ENCODE measurements around the gene JHY.
A peak's percentile ranks its signal among the peaks of the same experiment; 100 is the strongest.

JHY gene

DNA sequence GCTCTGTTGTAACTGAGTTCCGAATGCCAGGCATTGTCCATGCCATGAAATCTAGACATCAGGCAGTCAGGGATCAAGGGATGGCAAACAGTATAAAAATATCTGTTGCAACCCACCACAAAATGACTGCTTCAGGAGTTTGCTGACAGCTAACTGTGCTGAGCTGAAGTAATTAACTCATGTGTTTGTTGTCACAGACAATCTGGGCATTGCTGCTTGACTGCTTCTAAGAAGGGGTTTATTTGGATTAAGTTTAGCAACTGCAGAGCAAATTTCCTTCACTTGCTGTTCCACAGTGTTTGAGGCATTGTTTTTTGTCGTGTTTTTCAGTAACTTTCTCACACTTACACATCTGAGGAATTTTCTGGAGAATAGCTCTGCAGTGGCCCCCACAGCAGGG is 68.7 kb downstream of the JHY start:
- no peak for DNase-seq (ENCODE audit: low read depth in 2 of 2)

DNA sequence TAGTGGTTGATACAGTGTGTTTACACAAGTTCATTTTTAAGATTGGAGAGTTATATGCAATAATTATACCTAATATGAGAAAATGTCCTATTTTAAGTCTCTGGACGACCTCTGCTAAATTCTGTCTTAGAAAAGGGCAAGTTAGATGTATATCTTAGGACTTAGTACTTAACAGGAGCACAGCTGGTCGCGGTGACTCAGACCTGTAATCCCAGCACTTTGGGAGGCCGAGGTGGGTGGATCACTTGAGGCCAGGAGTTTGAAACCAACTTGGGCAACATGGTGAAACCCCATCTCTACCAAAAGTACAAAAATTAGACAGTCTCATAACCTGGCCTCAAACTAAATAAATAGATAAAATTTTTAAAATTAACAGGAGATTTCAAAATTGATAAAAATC is 71.9 kb downstream of the JHY start:
- DNase-seq (ENCODE audit: low read depth in 2 of 2) = no peak

DNA sequence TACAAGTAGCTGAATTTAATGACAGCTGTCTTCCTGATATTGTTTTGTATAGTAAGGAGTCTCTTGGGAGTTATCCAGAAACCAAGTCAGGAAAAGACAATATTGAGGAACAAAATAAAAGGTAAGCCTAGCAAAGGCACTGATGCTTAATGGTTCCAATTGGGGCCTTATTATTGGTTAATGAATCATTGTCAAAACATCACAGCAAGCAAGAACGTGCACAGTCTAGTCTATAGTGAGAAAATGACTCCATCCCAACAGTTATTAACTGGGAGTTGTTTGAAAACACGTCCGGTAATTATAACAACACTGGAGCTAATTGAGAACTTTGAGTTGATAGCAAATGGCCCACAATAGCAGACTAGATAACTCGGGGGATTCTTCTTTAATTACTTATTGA is 81.4 kb downstream of the JHY start:
- DNase-seq (ENCODE audit: low read depth in 2 of 2) = no peak

DNA sequence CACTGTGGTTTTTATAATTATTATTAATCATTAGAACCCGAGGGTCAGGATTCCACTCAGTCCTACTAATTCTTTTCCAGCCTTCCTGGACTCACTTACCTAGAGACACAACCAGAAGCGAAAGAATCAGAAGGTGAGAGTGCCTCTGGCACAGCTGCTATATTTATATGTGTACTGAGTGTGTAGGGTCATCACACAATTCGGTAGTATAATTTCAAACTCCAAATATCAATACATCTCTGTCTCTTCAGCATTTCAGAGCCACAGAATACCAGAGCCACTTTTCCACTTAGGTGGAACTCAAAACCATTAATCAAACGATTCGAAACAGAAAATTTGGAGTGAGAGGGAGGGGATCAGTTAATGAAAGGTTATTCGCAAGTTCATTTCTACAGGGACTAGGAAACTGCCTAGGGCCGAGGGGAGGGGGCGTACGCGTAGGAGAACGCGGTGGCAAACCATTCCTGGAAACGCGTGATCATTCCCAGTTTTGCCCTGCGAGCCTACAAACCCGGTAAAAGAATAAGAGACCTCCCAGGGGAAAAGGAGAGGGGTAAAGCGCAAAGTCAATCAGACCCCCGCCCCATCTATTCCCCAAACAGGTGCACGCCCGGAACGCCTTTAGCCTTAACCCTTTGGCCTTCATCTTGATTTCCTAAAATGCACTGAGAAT is 93.6 kb downstream of the JHY start:
- no peak for DNase-seq (ENCODE audit: low read depth in 2 of 2)

DNA sequence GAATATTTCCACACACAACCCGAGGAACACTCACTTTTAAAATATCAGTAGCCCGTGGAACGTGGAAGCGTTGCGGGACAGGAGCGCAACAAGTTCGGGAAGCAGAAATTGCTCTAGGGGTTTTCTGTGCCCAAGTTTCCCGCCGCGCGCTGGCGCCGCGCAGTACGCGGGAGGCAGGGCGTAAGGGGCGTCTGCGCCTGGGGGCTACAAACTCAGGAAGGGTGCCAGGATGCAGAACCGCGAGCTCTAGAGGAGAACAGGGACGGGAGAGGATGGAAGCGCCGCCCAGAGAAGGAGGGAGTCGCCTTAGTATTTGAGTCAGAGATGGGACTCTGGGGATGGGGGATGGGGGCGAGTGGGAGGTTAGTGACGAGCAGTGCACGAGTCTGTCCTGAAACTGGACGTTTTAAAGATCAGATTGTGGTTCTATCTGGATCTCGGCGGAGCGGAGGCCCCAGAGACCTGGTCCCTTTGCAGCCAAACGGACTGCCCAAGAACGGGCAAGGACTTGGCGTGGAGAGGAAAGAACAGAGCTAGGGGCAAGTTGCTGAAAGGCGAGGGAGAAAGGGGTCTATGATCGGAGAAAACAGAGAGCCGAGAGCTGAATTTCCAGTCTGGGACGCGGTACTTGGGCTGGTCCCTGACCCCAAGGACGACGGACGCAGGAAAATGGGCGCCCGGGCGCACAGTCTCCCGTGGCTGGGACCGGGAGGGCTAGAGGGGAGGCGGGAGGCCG is 94.3 kb downstream of the JHY start:
- no peak for DNase-seq (ENCODE audit: low read depth in 2 of 2)

DNA sequence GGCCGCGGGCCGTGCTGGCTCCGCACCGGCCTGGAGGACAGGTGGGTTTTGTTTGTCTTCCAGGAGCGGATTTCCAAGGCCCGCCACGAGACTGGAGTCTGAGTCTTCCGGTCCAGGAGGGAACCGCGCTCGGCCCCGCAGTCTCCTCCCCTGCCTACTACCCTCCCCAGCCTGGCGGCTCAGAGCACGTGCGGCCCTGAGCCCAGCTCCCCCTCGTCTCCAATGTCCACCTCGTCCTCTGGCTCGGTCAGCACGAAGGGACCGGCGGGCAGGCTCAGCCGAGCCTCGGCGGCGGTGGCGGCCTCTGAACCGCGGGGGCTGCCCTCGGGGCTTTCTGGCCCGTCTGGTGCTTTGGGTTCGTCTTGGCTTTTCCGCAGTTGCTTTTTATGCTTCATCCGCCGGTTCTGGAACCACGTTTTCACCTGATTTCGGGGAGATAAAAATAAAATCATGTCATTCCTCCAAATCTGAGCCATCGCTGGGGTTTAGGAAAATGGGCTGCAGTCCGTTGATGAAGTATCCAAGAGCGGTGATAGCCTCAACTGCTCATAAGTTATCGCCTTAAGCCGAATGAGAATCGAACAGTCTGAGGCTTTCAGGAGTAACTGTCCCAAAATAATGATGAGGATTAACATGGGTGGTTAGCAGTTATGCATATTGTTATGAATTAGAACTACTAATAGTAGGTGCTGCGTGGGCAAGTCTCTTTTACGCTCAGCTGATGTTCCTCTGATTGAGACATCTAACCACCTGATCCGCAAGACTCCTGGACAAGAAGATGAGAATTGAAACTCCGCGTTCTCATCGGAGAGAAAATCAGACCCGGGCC is 95.1 kb downstream of the JHY start:
- DNase-seq (ENCODE audit: low read depth in 2 of 2) = no peak

DNA sequence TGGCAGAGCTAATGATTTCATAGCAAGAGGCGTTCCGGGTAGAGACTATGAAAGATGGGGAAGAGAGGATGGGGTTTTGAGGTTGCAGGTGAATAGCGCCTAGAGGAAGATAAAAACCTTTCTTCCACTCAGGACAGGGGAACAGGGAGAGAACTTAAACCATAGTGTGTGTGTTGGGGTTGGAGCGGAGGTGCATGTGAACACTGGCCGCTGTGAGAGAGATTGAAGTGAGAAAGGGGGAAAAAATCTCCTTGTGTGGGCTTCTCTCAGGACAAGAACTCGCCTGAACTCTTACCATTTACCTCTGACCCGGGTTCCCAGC is 95.7 kb downstream of the JHY start:
- no peak for DNase-seq (ENCODE audit: low read depth in 2 of 2)

DNA sequence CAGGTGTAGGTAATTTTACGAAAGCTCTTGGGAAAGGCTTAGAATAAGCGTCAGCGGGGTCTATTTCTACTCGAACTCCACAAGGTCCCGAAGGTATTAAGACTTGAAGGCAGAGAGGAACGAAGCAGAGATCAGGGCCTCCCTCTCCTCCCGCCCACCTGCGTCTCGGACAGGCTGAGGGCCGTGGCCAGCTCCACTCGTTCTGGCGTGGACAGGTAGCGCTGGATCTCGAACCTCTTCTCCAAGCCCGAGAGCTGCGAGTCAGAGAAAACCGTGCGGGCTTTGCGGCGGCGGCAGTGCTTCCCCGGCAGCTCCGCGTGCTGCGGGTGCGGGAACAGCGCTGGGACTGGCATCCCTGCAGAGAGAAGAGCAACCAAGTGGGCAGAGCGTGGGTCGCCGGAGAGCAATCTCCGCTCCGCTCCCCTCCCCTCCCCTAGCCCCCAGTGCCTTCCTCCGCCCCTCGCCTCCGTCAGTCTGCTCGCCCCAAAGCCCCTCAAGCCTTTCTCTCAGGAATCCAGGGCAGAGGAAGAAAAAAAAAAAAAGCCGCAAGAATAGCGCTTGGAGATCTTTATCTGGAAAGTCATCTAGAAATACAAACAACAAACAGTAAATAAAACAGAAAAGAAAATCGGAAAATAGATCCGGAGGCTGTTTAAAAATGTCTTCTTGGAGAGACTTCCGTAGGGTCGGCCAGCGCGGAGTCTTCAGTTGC is 96.7 kb downstream of the JHY start:
- DNase-seq (ENCODE audit: low read depth in 2 of 2) = no peak

DNA sequence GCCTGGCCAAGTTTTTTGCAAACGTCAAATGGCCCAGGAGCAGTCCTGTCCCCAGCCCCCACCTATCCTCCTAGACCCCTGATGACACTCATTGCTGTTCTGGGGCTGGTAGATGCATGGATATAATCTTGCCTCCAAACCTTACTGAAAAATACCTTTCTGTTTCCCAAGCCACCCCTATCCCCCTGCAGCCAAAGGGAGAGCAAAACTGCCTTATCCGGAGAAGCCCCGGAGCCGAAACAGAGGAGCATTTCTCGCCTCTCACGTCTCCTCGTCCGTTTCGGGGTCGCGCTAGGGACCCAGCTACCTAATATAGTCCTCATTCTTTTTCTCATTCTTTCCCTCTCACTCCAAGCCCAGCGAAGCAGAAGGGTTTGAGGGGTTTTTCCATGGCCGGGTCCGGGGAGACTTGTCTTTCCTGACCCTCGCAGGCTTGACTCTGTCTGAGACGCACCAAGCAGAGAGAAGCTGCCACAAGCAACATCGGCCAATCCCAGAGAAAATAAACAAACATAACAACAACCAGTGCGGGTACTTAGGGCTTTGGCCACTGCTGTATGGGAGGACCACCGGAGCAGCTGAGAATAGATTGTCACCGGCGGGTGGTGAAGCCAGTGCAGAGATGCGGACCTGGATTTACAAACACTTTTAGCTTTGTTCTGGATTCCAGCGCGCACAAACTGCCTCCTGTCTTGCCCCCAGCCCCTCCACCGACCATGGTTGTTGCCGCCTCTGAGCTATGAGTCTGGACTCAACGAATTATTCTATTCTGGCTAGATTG is 97.4 kb downstream of the JHY start:
- DNase-seq (ENCODE audit: low read depth in 2 of 2) = no peak

DNA sequence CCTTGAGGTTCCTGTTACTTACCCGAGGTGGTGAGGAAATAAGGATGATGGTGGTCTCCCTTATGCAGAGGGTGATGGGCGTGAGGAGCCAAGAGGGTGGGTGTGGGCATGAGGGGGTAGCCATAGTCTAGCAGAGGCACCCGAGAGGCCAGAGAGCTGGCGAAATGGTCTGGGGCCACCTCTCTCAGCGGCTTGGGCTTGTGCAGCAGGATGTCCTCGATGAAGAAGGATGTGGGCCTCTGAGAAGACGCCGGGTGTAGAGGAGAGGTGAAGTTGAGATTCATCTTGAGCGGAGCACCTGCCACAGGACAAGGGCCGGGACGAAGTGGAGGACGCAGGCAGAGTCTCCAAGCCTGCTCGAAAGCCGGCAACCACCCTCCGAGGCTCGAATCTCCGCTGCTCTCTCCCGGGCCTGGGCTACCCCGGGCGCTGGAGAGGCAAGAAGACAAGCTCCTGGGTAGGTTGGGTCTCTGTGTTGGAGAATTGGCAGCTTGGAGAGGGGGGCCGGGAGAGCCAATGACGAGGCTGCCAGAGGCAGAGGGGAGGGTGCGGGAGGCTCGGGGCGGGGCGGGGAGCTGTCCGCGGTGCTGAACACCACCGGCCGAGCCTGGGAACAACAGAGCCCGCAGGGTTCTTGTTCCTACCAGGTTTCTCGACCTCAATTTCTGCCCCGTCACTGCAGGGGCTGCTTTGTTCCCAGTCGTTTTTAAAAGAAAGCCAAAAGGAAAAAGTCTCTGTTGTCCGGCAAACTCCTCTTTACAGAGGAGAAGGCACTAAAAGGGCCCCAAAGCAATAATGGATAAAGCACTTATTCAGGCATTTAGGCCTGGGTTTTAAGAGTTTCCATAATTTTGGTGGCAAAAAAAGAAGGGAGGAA is 99.1 kb downstream of the JHY start, which contains the start of gene BSX:
TSS of gene BSX (minus strand) at position 447 of the 877 bp plus-strand sequence. CDS start at position 284, 163 bp downstream.
- peak; percentile 22 to 30 for DNase-seq (ENCODE audit: low read depth in 2 of 2)

DNA sequence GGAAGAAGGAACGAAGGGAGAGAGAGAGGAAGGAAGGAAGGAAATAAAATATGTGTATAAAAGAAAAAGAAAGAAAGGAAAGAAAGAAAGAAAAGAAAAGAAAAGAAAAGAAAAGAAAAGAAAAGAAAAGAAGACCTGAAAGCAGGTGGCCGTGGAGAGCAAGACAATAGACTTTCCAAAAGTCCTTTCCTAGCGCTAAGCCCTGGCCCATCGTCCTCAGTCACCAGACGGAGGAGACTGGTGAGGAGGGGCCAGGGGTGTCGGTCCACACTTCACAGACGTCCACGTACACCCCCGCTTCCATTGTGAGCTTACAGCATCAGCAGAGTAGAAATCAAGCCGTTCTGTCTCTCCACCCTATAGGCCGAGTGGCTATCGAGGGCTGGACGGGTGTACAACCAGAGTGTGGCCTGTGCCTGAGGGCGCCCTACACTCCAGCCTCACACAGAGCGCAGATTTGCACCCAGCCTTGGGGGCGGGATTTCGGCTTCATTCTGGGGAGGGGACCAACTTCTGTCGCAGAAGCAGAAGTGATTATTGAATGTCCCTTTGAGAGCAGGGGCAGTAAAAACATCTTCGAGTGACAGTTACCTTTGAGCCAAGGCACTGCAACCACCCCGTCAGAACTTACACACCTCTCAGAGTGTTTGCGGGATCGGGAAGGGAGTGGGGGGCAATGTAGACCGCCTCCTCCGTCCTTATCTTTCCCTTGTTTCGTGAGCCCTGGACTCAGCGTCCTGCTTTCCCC is 101.1 kb downstream of the JHY start:
- DNase-seq (ENCODE audit: low read depth in 2 of 2) = no peak

DNA sequence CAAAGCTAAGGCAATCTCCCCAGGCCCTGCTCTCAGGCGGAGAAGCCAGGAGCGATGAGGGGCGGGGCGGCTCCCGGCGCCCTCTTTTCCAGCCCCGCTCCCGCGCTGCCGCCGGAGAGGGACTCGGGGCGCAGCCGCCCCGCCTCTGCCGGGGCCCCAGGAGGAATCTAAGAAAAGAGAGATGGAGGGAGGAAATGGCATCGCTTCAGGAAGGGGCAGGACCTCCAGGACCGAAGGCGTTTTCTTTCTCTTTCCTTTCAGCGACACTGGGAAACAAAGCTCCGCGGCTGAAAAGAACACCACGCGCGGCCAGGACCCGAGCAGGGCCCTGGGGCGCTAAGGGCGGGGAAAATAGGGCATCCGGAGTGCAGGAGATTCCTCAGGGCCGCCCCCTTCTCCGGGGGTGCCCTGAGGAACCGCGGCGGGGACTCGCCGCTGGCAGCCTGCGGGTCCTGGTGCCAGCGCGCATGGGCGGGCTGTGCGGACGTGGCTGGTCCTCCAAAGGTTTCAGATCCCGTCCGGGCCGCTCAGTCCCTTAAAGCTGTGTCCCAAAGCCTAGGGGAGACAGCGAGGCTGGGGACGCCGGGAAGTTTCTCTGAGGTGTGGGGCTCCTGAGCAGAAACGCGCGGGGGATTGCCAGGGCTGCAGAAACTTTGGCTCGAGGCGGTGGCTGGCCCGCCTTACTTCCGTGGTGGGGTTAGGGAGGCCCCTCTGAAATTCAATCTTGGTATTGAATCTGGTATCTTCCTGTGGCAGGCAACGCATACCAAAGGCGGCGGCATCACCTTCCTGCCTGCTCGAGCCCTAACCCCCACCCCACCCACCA is 101.8 kb downstream of the JHY start:
- DNase-seq (ENCODE audit: low read depth in 2 of 2) = no peak

DNA sequence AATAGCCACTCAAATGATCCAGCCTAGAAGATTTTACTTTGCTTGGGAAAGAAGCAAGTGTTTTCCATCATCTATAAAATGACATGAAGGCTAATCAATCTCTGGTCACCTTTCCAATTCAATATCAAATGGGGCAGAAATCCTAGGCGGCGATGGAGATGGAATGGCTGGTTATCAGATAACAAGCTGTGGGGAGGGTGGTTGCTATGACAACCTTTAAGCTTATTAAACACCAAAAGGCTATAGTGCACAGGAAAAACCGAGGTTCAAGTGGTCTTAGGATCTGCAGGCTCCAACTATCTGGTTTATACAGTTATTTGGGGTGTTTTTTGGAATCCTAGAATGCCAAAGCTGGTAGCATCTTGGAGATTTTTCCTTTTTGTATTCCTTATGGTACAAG is 113.0 kb downstream of the JHY start:
- DNase-seq (ENCODE audit: low read depth in 2 of 2) = no peak

DNA sequence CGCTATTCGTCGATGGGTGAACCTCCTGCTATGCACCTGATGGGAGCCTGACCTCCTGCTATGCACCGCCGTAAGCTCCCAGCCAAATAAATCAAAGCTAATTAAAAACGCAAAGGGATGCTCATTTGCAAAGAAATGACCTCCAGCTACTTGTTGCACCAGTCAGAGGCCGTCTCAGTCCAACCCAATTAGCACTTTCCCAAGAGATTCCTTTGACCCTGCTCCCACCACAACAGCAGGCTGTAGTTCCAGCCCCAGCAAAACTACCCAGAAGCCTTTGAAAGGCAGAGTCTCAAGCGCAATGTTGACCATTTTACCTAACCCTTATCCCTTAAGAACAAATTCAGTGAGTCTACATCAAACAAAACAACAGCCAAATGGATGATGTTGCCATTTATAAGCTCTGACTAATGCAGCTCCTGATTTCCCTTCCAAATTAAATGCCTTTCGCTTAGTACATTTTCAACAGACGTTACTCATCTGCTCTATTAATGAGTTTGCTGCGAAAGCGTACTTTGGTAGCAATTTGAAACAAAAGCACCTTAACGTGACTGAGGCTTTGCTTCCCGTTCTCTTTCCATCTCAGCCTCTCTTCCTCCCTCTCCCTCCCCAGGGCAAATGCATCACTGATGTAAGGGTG is 116.3 kb downstream of the JHY start:
- no peak for DNase-seq (ENCODE audit: low read depth in 2 of 2)

DNA sequence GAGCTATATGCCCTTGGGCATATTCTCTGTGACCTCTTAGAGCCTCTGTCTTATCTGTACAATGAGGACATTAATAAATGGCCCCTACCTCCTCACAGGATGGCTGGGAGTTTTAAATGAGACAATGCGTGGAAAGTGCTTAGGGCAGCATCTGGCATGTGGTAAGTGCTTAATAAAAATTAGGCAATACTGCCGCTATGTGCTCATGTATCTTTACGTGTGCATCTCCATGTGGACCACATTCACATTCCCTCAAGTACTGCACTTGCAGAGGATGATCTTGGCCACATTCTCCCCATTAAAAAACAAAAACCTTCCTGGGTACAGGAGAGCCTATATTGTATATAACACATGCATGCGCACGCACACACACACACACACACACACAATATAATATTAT is 118.2 kb downstream of the JHY start:
- DNase-seq (ENCODE audit: low read depth in 2 of 2) = no peak

DNA sequence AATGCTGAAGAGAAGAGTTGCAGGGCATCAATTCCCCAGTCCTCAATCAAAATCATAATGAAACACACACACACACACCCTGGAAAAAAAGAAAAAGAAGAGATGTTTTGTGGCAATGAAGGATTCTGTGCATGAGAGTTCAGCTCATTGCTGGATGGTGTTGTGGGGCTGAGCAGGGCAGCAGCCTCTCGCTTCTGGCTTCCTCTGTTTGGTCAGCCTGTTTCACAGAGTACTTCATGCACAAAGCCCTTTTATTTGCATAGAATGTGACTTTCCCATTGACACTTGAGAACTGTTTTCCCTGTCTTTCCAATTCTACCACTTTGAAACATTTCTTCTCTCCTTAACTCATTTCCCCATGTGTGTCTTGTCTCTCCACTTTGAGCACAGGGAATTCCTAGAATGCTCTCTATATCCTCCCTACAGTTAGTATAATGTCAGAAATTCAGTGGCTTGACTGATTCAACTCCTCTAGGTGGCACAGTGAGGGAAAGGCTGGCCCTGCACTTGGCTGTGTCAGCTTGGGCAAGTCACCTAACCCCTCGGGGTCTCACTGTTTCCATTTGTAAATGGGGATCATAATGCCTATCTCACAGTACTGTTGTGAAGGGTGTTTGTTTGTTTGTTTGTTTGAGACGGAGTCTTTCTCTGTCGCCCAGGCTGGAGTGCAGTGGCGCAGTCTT is 124.4 kb downstream of the JHY start:
- DNase-seq (ENCODE audit: low read depth in 2 of 2) = no peak
